Ovary (tissue), 3 donors: ENCODE measurements around the gene MAP2K5.

ENCODE experiments used
- CTCF ChIP-seq, 3 donors: fragments of 450-650 bp in 2 of 3; fragments of 200-600 bp in 1 of 3; IDR thresholded peaks; one replicate each; pipeline versions ENCODE4 v1.5.1 to v1.8.0; 2016 to 2022; ENCODE audit warnings: antibody characterized with exemption in 3 of 3, mild to moderate bottlenecking in 1 of 3
- EP300 ChIP-seq: sonication (generic); formaldehyde crosslinking; IDR thresholded peaks from one replicate; pipeline ENCODE4 v1.6.1; 2017; ENCODE audit warnings: antibody characterized with exemption
- donor health status: DM: no; HTN: no; CAD: no.

- TF ChIP-seq CTCF (IDR thresholded peaks at IDR 0.05), result no peak
- no peak for TF ChIP-seq EP300
Observed at GRCh38 chr15:67809866-67810265, 267.4 kb downstream of the MAP2K5 start.
